GM12891 (cell line): ENCODE results near the gene TRAPPC8.
"Not testable (repeated sequence)": the region's sequence is repeated elsewhere in the genome, so short reads cannot be mapped to it uniquely, and the experiment has no call there.

Source experiments
- DNase-seq: peaks from one replicate; pipeline ENCODE4 v3.0.0; 2011; ENCODE audit warnings: low spot score; ENCODE audit not compliant: insufficient read length
- FAIRE-seq: peaks from 2 replicates; lab custom pipeline; 2011; peaks lifted over from hg19 to GRCh38; lab: Jason Lieb, UNC
- PAX5 ChIP-seq: IDR thresholded peaks from 2 replicates; pipeline ENCODE4 v1.6.1; 2011; ENCODE audit warnings: low read length, moderate library complexity, mild to moderate bottlenecking; ENCODE audit not compliant: insufficient read depth, severe bottlenecking
- POLR2A ChIP-seq: IDR thresholded peaks from 2 replicates; pipeline ENCODE4 v1.6.1; 2011; ENCODE audit warnings: low read depth, low read length, control low read depth
- POLR2AphosphoS5 ChIP-seq: IDR thresholded peaks from 2 replicates; pipeline ENCODE4 v1.6.1; 2011; ENCODE audit warnings: low read depth, low read length, control low read depth
- POU2F2 ChIP-seq: IDR thresholded peaks from 2 replicates; pipeline ENCODE4 v1.6.1; 2011; ENCODE audit warnings: low read depth, mild to moderate bottlenecking, control low read depth, low read length, moderate library complexity
- SPI1 ChIP-seq: IDR thresholded peaks from 2 replicates; pipeline ENCODE4 v1.6.1; 2011; ENCODE audit warnings: low read depth, low read length, control low read depth
- TAF1 ChIP-seq: IDR thresholded peaks from 2 replicates; pipeline ENCODE4 v1.6.1; 2011; ENCODE audit warnings: low read depth, low read length, control low read depth

The TRAPPC8 gene

GRCh38 chr18:31918733-31919132, 24.2 kb downstream of the TRAPPC8 start:
- DNase-seq, result no peak
- FAIRE-seq, result no peak
- TF ChIP-seq PAX5, result no peak
- TF ChIP-seq POU2F2, result no peak
- no peak for TF ChIP-seq SPI1
- TF ChIP-seq TAF1, result no peak
- TF ChIP-seq POLR2AphosphoS5, result no peak
- no peak for TF ChIP-seq POLR2A

GRCh38 chr18:31901063-31901462, 41.9 kb downstream of the TRAPPC8 start:
- no peak for TF ChIP-seq POLR2AphosphoS5
- no peak for TF ChIP-seq TAF1
- TF ChIP-seq SPI1, result no peak
- TF ChIP-seq POLR2A, result no peak
- FAIRE-seq (no peak), DNase-seq (no peak)

GRCh38 chr18:31899771-31900170, 43.2 kb downstream of the TRAPPC8 start:
- not testable (repeated sequence) for DNase-seq, FAIRE-seq

- FAIRE-seq (no peak), DNase-seq (no peak)
- TF ChIP-seq POLR2A, result no peak
- no peak for TF ChIP-seq PAX5
- no peak for TF ChIP-seq TAF1
- no peak for TF ChIP-seq POLR2AphosphoS5
- no peak for TF ChIP-seq SPI1
- TF ChIP-seq POU2F2, result no peak
Observed at GRCh38 chr18:31892936-31893335, 50.0 kb downstream of the TRAPPC8 start.

GRCh38 chr18:31891566-31891965, 51.4 kb downstream of the TRAPPC8 start:
- FAIRE-seq (no peak), DNase-seq (no peak)
- no peak for TF ChIP-seq POLR2A
- TF ChIP-seq TAF1, result no peak
- TF ChIP-seq POU2F2, result no peak

GRCh38 chr18:31884020-31884419, 58.9 kb downstream of the TRAPPC8 start:
- FAIRE-seq (no peak), DNase-seq (no peak)
- no peak for TF ChIP-seq POLR2AphosphoS5
- TF ChIP-seq PAX5, result no peak
- no peak for TF ChIP-seq POU2F2
- no peak for TF ChIP-seq SPI1
- TF ChIP-seq TAF1, result no peak
- no peak for TF ChIP-seq POLR2A

- no peak for DNase-seq
- TF ChIP-seq POU2F2, result no peak
- TF ChIP-seq POLR2AphosphoS5, result no peak
- TF ChIP-seq PAX5, result no peak
- TF ChIP-seq TAF1, result no peak
- peak; percentile 79 for TF ChIP-seq SPI1
- TF ChIP-seq POLR2A, result no peak
- FAIRE-seq, result peak; percentile 23
Observed at GRCh38 chr18:31880186-31880898, 62.6 kb downstream of the TRAPPC8 start.

GRCh38 chr18:31878358-31878757, 64.6 kb downstream of the TRAPPC8 start:
- TF ChIP-seq TAF1 (no peak), POLR2AphosphoS5 (no peak), PAX5 (no peak), POU2F2 (no peak), POLR2A (no peak), SPI1 (no peak)
- peak; percentile 40 for FAIRE-seq
- DNase-seq, result no peak

GRCh38 chr18:31877900-31878299, 65.0 kb downstream of the TRAPPC8 start:
- DNase-seq (no peak), FAIRE-seq (no peak)
- TF ChIP-seq SPI1 (no peak), PAX5 (no peak), POLR2A (no peak), POLR2AphosphoS5 (no peak), TAF1 (no peak), POU2F2 (no peak)

- TF ChIP-seq PAX5, result no peak
- TF ChIP-seq SPI1, result no peak
- TF ChIP-seq TAF1, result no peak
- no peak for TF ChIP-seq POU2F2
- TF ChIP-seq POLR2A, result no peak
- TF ChIP-seq POLR2AphosphoS5, result no peak
- FAIRE-seq (no peak), DNase-seq (no peak)
Observed at GRCh38 chr18:31876707-31877106, 66.2 kb downstream of the TRAPPC8 start.
